Neutrophil (primary cell): Measurements from ENCODE around the gene PRKCE.

Experiments
- H3K27ac ChIP-seq: fragments of 200-600 bp; sonication (generic); 2 replicates; pipeline ENCODE4 v1.5.1; 2016; ENCODE audit warnings: mild to moderate bottlenecking, moderate library complexity
- H3K27me3 ChIP-seq: fragments of 200-600 bp; sonication (generic); 2 replicates; pipeline ENCODE4 v1.6.0; 2016; ENCODE audit warnings: mild to moderate bottlenecking
- H3K36me3 ChIP-seq: fragments of 200-600 bp; sonication (generic); 2 replicates; pipeline ENCODE4 v1.5.1; 2017
- H3K4me1 ChIP-seq, 2 experiments: fragments of 200-600 bp in 1 of 2; sonication (generic) in 1 of 2; 1 replicate in 1 of 2; 2 replicates in 1 of 2; pipeline versions ENCODE4 v1.5.1 to v1.6.1; 2013 to 2016; ENCODE audit warnings: low read depth in 1 of 2, low read length in 1 of 2, mild to moderate bottlenecking in 1 of 2, moderate library complexity in 1 of 2; ENCODE audit not compliant: control insufficient read depth in 1 of 2, insufficient read depth in 1 of 2
- H3K4me3 ChIP-seq, 2 experiments: fragments of 200-600 bp in 1 of 2; sonication (generic) in 1 of 2; 1 replicate in 1 of 2; 2 replicates in 1 of 2; pipeline ENCODE4 v1.5.1; 2013 to 2016; ENCODE audit warnings: low read depth in 1 of 2, low read length in 1 of 2, mild to moderate bottlenecking in 1 of 2, moderate library complexity in 1 of 2
- H3K9me3 ChIP-seq: fragments of 200-600 bp; sonication (generic); 2 replicates; pipeline ENCODE4 v1.5.1; 2016
- CTCF ChIP-seq: fragments of 200-600 bp; sonication (generic); IDR thresholded peaks from 2 replicates; pipeline ENCODE4 v1.5.1; 2016; ENCODE audit warnings: antibody characterized with exemption

Gene PRKCE

GRCh38 chr2:45631955-45632354, 19.5 kb upstream of the PRKCE start:
- Histone ChIP-seq H3K27ac (no peak overlapping the region), H3K9me3 (no peaks in the 10 kb centered on the region), H3K4me3 (no peak overlapping the region), H3K4me1 (no peaks in the 10 kb centered on the region), H3K36me3 (no peaks in the 10 kb centered on the region), H3K27me3 (no peaks in the 10 kb centered on the region)
- no peak for TF ChIP-seq CTCF

- Histone ChIP-seq H3K36me3 (no peaks in the 10 kb centered on the region), H3K9me3 (no peaks in the 10 kb centered on the region), H3K27ac (no peak overlapping the region), H3K27me3 (peaks cover 10% of the 10 kb centered on the region), H3K4me3 (no peak overlapping the region), H3K4me1 (peaks cover 0 to 4% of the 10 kb centered on the region in 2 experiments)
- no peak for TF ChIP-seq CTCF
Observed at GRCh38 chr2:45634223-45634622, 17.3 kb upstream of the PRKCE start.

GRCh38 chr2:45636008-45636407, 15.5 kb upstream of the PRKCE start:
- H3K27ac ChIP-seq = no peak overlapping the region
- H3K4me3 ChIP-seq = no peak overlapping the region
- peaks cover 13% of the 10 kb centered on the region for H3K27me3 ChIP-seq
- H3K36me3 ChIP-seq = no peaks in the 10 kb centered on the region
- TF ChIP-seq CTCF = no peak
- H3K4me1 ChIP-seq = peaks cover 0 to 4% of the 10 kb centered on the region in 2 experiments
- H3K9me3 ChIP-seq = no peaks in the 10 kb centered on the region

- Histone ChIP-seq H3K27me3 (peaks cover 19% of the 10 kb centered on the region), H3K9me3 (no peaks in the 10 kb centered on the region), H3K4me1 (peaks cover 0 to 4% of the 10 kb centered on the region in 2 experiments), H3K36me3 (no peaks in the 10 kb centered on the region), H3K27ac (no peak overlapping the region), H3K4me3 (no peak overlapping the region)
- no peak for TF ChIP-seq CTCF
Observed at GRCh38 chr2:45637440-45637839, 14.0 kb upstream of the PRKCE start.

- Histone ChIP-seq H3K36me3 (no peaks in the 10 kb centered on the region), H3K27ac (no peak overlapping the region), H3K4me3 (no peak overlapping the region), H3K4me1 (peaks cover 10 to 13% of the 10 kb centered on the region in 2 experiments), H3K9me3 (no peaks in the 10 kb centered on the region), H3K27me3 (peaks cover 37% of the 10 kb centered on the region)
- TF ChIP-seq CTCF = no peak
Observed at GRCh38 chr2:45640576-45640975, 10.9 kb upstream of the PRKCE start.

GRCh38 chr2:45643095-45643494, 8.4 kb upstream of the PRKCE start:
- Histone ChIP-seq H3K4me3 (peak overlapping the region; percentile 29 to 63), H3K27me3 (peaks cover 29% of the 10 kb centered on the region), H3K9me3 (no peaks in the 10 kb centered on the region), H3K36me3 (no peaks in the 10 kb centered on the region), H3K4me1 (peaks cover 9 to 10% of the 10 kb centered on the region in 2 experiments), H3K27ac (no peak overlapping the region)
- no peak for TF ChIP-seq CTCF
